A549 (cell line): ENCODE results near the gene TRMT5. TPM values are rescaled to one million over a fixed set of nuclear protein-coding genes. Genes with fewer than 3 reads are reported as not detected.

ENCODE experiments used
- ATAC-seq, 2 experiments: fragments of 200-7000 bp in 1 of 2; fragments of >200 bp in 1 of 2; cut with Nextera tagmentation in 1 of 2; cut with Tn5 transposase in 1 of 2; 3 replicates each; pipeline versions ENCODE4 v1.8.0 to v1.9.1; 2018 to 2020; ENCODE audit warnings: mild to moderate bottlenecking in 1 of 2, moderate library complexity in 1 of 2
- CTCF ChIA-PET: fragments of 300-600 bp; sonication (Branson Sonifier 250); formaldehyde crosslinking; extraction: SDS; loops from one replicate; lab custom pipeline; 2021; ENCODE audit warnings: antibody characterized with exemption, inconsistent platforms; lab: Yijun Ruan, JAX
- POLR2A ChIA-PET: fragments of 350-600 bp; formaldehyde crosslinking; extraction: SDS; loops from one replicate; lab custom pipeline; 2021; ENCODE audit warnings: antibody characterized with exemption, inconsistent platforms; lab: Yijun Ruan, JAX
- DNase-seq, 2 experiments: peaks; one replicate each; pipeline versions ENCODE4 v3.0.0 to v3.0.0-alpha.2; 2011 to 2016; ENCODE audit warnings: low read depth in 1 of 2, low spot score in 1 of 2
- FAIRE-seq: peaks from 2 replicates; lab custom pipeline; 2011; peaks lifted over from hg19 to GRCh38; lab: Jason Lieb, UNC
- H3K27ac ChIP-seq, 2 experiments: fragments of >200 bp; sonication (Bioruptor Twin); formaldehyde crosslinking; 3 replicates each; pipeline ENCODE4 v1.5.1; 2016 to 2017
- H3K4me1 ChIP-seq: fragments of >200 bp; sonication (Bioruptor Twin); formaldehyde crosslinking; 3 replicates; pipeline ENCODE4 v1.6.1; 2016
- H3K4me2 ChIP-seq: fragments of >200 bp; sonication (Bioruptor Twin); formaldehyde crosslinking; 3 replicates; pipeline ENCODE4 v1.6.1; 2016
- H3K4me3 ChIP-seq: fragments of >200 bp; sonication (Bioruptor Twin); formaldehyde crosslinking; 3 replicates; pipeline ENCODE4 v1.5.1; 2016
- H3K9me3 ChIP-seq: fragments of >200 bp; sonication (Bioruptor Twin); formaldehyde crosslinking; 3 replicates; pipeline ENCODE4 v1.6.1; 2016
- ATOH8 ChIP-seq: fragments of 250-450 bp; sonication (Bioruptor Pico); IDR thresholded peaks from 2 replicates; pipeline ENCODE4 v1.5.0; 2020; ENCODE audit warnings: low read depth, mild to moderate bottlenecking, moderate library complexity
- BCL3 ChIP-seq: fragments of >200 bp; sonication (Bioruptor Twin); formaldehyde crosslinking; IDR thresholded peaks from 3 replicates; pipeline ENCODE4 v1.6.1; 2016
- BHLHE40 ChIP-seq: IDR thresholded peaks from 2 replicates; pipeline ENCODE4 v1.6.1; 2012; ENCODE audit warnings: low read depth, low read length, inconsistent platforms
- CEBPB ChIP-seq, 2 experiments: fragments of >200 bp in 1 of 2; sonication (Bioruptor Twin) in 1 of 2; formaldehyde crosslinking in 1 of 2; IDR thresholded peaks; 2 replicates each; pipeline ENCODE4 v1.6.1; 2012 to 2016
- CTCF ChIP-seq: fragments of >200 bp; sonication (Bioruptor Twin); formaldehyde crosslinking; IDR thresholded peaks from 3 replicates; pipeline ENCODE4 v1.5.1; 2016
- E2F6 ChIP-seq: IDR thresholded peaks from 2 replicates; pipeline ENCODE4 v1.6.1; 2012; ENCODE audit warnings: low read depth, borderline replicate concordance
- ELK1 ChIP-seq: fragments of 150-350 bp; IDR thresholded peaks from 2 replicates; pipeline ENCODE4 v1.6.1; 2014; ENCODE audit warnings: low read depth, mild to moderate bottlenecking, low read length
- FOSL2 ChIP-seq, 2 experiments: fragments of 450-650 bp in 1 of 2; fragments of >200 bp in 1 of 2; sonication (Bioruptor Twin) in 1 of 2; formaldehyde crosslinking; IDR thresholded peaks; 2 replicates each; pipeline versions ENCODE4 v1.5.0 to v1.6.1; 2016 to 2020; ENCODE audit warnings: mild to moderate bottlenecking in 1 of 2, moderate library complexity in 1 of 2
- GATA3 ChIP-seq: IDR thresholded peaks from 2 replicates; pipeline ENCODE4 v1.6.1; 2012; ENCODE audit warnings: borderline replicate concordance
- HES2 ChIP-seq: fragments of >200 bp; sonication (Bioruptor Twin); formaldehyde crosslinking; IDR thresholded peaks from 2 replicates; pipeline ENCODE4 v1.6.1; 2016
- HEYL ChIP-seq: fragments of 250-450 bp; sonication (Bioruptor Pico); IDR thresholded peaks from 2 replicates; pipeline ENCODE4 v1.8.0; 2021; ENCODE audit warnings: mild to moderate bottlenecking, moderate library complexity
- HMGXB4 ChIP-seq: fragments of 250-450 bp; sonication (Bioruptor Pico); IDR thresholded peaks from 2 replicates; pipeline ENCODE4 v1.5.0; 2021; ENCODE audit warnings: mild to moderate bottlenecking, moderate library complexity, borderline replicate concordance
- HOXA7 ChIP-seq: fragments of 250-450 bp; sonication (Bioruptor Pico); IDR thresholded peaks from 2 replicates; pipeline ENCODE4 v1.5.0; 2020; ENCODE audit warnings: mild to moderate bottlenecking, moderate library complexity
- HOXB13 ChIP-seq: fragments of 250-450 bp; sonication (Bioruptor Pico); IDR thresholded peaks from 2 replicates; pipeline ENCODE4 v1.5.0; 2020; ENCODE audit warnings: low read depth, mild to moderate bottlenecking, moderate library complexity
- HOXB5 ChIP-seq: fragments of 250-450 bp; sonication (Bioruptor Pico); IDR thresholded peaks from 2 replicates; pipeline ENCODE4 v1.5.0; 2020; ENCODE audit warnings: mild to moderate bottlenecking, moderate library complexity
- JUNB ChIP-seq: fragments of >200 bp; sonication (Bioruptor Twin); formaldehyde crosslinking; IDR thresholded peaks from 2 replicates; pipeline ENCODE4 v1.6.1; 2016
- MAFK ChIP-seq: fragments of 450-650 bp; IDR thresholded peaks from 2 replicates; pipeline ENCODE4 v1.6.1; 2014; ENCODE audit not compliant: partially characterized antibody
- MAX ChIP-seq: IDR thresholded peaks from 2 replicates; pipeline ENCODE4 v1.6.1; 2012
- NR3C1 ChIP-seq: fragments of >200 bp; sonication (Bioruptor Twin); formaldehyde crosslinking; IDR thresholded peaks from 3 replicates; pipeline ENCODE4 v1.6.1; 2017
- POLR2A ChIP-seq: IDR thresholded peaks from 2 replicates; pipeline ENCODE4 v1.6.1; 2012; ENCODE audit warnings: mild to moderate bottlenecking, low read length
- RFX5 ChIP-seq: fragments of 450-650 bp; IDR thresholded peaks from 2 replicates; pipeline ENCODE4 v1.7.1; 2014; ENCODE audit warnings: antibody characterized with exemption, mild to moderate bottlenecking, moderate library complexity
- RNF2 ChIP-seq: fragments of 200-600 bp; sonication (generic); IDR thresholded peaks from 2 replicates; pipeline ENCODE4 v1.6.1; 2016; ENCODE audit warnings: low read depth, mild to moderate bottlenecking, antibody characterized with exemption, moderate library complexity, borderline replicate concordance
- WGBS: methylation state at CpG from one replicate; pipeline ENCODE4 v1.1.6; 2017; ENCODE audit errors: missing lambda C conversion rate; 5-methylcytosine and 5-hydroxymethylcytosine counted together
- polyA plus RNA-seq, 4 experiments: library from polyadenylated mRNA; depleted of rRNA in 3 of 4; stranded (reverse); fragments of >200 nt; fragmentation: RNase III in 1 of 4; extraction: RNeasy Plus Mini Kit Qiagen cat#74134 plus additional on column Dnase treatment in 1 of 4; gene quantifications; 2 replicates in 3 of 4; 3 replicates in 1 of 4; pipeline ENCODE4 v1.2.3, GENCODE V29; 2011 to 2017

The TRMT5 gene
- polyA plus RNA-seq, 2 of the 4 experiments (the other 2 are of a cell fraction), result 18.2 to 18.8 TPM

- 93% methylated on average over 2 of the region's 2 CpGs for WGBS
- no peak overlapping the region for H3K4me2 ChIP-seq
- H3K27ac ChIP-seq, result no peak overlapping the region
- CTCF ChIA-PET, result interaction anchor here (0.6 kb wide), 1 partner anchor 262 kb away, joined by 3 read pairs; no protein-coding TSS in a partner anchor
- POLR2A ChIA-PET, result interaction anchor here (1.3 kb wide), 1 partner anchor 9 kb away, joined by 3 read pairs; the partner anchor contains the start of genes SLC38A6 and TRMT5
- FAIRE-seq (no peak), ATAC-seq (no peak), DNase-seq (no peak)
- H3K9me3 ChIP-seq, result no peaks in the 10 kb centered on the region
- no peak for TF ChIP-seq HES2
- TF ChIP-seq E2F6, result no peak
- TF ChIP-seq MAX, result no peak
- TF ChIP-seq NR3C1, result no peak
- no peak for TF ChIP-seq BHLHE40
- no peak overlapping the region for H3K4me3 ChIP-seq
- H3K4me1 ChIP-seq, result no peaks in the 10 kb centered on the region
Observed at GRCh38 chr14:60989599-60989998, 8.7 kb upstream of the TRMT5 start.

GRCh38 chr14:60986500-60986899, 5.6 kb upstream of the TRMT5 start:
- peaks cover 19% of the 10 kb centered on the region for H3K4me1 ChIP-seq
- no peak for ATAC-seq
- no peak for DNase-seq
- no peak for TF ChIP-seq POLR2A
- TF ChIP-seq RNF2, result no peak
- TF ChIP-seq ATOH8, result no peak
- TF ChIP-seq HOXA7, result no peak
- TF ChIP-seq GATA3, result no peak
- peak; percentile 49 for TF ChIP-seq MAFK
- no peak for TF ChIP-seq HOXB13 (CRISPR knock-in tag)
- TF ChIP-seq, all 56 proteins: peak for 1
- Histone ChIP-seq H3K4me3 (no peak overlapping the region), H3K9me3 (no peaks in the 10 kb centered on the region), H3K4me2 (no peak overlapping the region), H3K27ac (no peak overlapping the region)
- no peak for FAIRE-seq
- 95% methylated on average over 2 of the region's 2 CpGs for WGBS
- CTCF ChIA-PET, result no interaction called here
- POLR2A ChIA-PET, result no interaction called here

- FAIRE-seq, result no peak
- no peak for ATAC-seq
- H3K9me3 ChIP-seq, result no peaks in the 10 kb centered on the region
- no peak overlapping the region for H3K27ac ChIP-seq
- DNase-seq, result no peak
- ChIA-PET CTCF (no interaction called here), POLR2A (no interaction called here)
- H3K4me1 ChIP-seq, result peaks cover 28% of the 10 kb centered on the region
- H3K4me2 ChIP-seq, result no peak overlapping the region; the same call in 2 of the 3 replicates
- 92% methylated on average over 1 of the region's 1 CpG for WGBS
- H3K4me3 ChIP-seq, result no peak overlapping the region
- TF ChIP-seq HMGXB4 (CRISPR knock-in tag), result no peak
- TF ChIP-seq ELK1, result no peak
- TF ChIP-seq JUNB, result no peak
- TF ChIP-seq RFX5, result no peak
- TF ChIP-seq CTCF, result no peak
- TF ChIP-seq HEYL (CRISPR knock-in tag), result no peak
- no peak for TF ChIP-seq RNF2
- no peak for TF ChIP-seq CEBPB (IDR thresholded peaks at IDR 0.05)
- TF ChIP-seq MAX, result no peak
- TF ChIP-seq FOSL2 (IDR thresholded peaks at IDR 0.05), result no peak
- TF ChIP-seq FOSL2 (CRISPR knock-in tag; IDR thresholded peaks at IDR 0.05), result no peak
- TF ChIP-seq BCL3, result no peak
- TF ChIP-seq HOXB5 (CRISPR knock-in tag), result no peak
Observed at GRCh38 chr14:60984196-60984595, 3.3 kb upstream of the TRMT5 start.
